AG09319 (cell line): ENCODE measurements around the gene SRGAP3.

ENCODE experiments used
- DNase-seq: peaks from one replicate; pipeline ENCODE4 v3.0.0-alpha.2; 2010; ENCODE audit warnings: low read depth; ENCODE audit errors: extremely low read depth
- TF ChIP-seq, protein P1 (sequence below): IDR thresholded peaks from 2 replicates; pipeline ENCODE4 v1.5.1; 2011; ENCODE audit warnings: low read depth, mild to moderate bottlenecking, inconsistent platforms, low read length, moderate library complexity

SRGAP3 gene

DNA sequence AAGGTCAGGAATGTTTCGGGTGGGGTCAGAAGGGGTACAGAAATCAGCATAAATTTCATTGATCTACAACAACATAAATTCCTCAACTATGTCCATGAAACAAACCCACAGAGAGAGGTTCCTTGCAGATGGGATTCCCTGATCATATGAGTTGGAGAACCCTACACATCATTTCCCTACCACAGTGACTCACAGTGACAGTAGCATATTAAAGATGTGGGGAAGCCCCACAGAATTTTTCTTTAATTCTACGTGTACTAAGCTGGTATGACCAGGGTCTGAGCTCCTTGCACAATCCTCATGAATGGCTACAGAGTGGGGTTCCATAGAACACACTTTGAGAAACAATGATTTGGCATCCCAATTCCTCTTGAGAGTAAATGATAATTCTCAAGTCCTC lies 169.3 kb downstream of the SRGAP3 start:
- no peak for DNase-seq
- TF ChIP-seq, protein P1, sequence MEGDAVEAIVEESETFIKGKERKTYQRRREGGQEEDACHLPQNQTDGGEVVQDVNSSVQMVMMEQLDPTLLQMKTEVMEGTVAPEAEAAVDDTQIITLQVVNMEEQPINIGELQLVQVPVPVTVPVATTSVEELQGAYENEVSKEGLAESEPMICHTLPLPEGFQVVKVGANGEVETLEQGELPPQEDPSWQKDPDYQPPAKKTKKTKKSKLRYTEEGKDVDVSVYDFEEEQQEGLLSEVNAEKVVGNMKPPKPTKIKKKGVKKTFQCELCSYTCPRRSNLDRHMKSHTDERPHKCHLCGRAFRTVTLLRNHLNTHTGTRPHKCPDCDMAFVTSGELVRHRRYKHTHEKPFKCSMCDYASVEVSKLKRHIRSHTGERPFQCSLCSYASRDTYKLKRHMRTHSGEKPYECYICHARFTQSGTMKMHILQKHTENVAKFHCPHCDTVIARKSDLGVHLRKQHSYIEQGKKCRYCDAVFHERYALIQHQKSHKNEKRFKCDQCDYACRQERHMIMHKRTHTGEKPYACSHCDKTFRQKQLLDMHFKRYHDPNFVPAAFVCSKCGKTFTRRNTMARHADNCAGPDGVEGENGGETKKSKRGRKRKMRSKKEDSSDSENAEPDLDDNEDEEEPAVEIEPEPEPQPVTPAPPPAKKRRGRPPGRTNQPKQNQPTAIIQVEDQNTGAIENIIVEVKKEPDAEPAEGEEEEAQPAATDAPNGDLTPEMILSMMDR = no peak

DNA sequence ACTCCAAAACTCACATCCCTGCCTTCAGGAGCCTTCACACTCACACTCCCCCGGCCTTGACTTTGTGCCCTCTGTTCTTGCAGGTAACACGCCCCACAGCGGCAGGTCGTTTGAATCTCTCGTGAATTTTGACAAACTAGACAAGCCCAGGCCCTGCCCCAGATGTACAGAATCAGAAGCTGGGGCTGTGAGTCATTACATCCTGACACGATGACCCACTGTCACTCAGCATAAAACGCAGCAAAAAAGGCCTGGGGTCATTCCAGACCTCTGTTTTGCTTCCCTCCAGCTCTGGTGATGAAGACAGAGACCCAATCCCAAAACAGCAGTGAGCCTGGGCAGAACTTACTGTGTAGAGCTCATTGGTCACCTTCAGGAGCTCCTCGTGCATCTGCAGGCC lies 169.8 kb downstream of the SRGAP3 start:
- TF ChIP-seq, protein P1 = no peak
- DNase-seq = no peak

DNA sequence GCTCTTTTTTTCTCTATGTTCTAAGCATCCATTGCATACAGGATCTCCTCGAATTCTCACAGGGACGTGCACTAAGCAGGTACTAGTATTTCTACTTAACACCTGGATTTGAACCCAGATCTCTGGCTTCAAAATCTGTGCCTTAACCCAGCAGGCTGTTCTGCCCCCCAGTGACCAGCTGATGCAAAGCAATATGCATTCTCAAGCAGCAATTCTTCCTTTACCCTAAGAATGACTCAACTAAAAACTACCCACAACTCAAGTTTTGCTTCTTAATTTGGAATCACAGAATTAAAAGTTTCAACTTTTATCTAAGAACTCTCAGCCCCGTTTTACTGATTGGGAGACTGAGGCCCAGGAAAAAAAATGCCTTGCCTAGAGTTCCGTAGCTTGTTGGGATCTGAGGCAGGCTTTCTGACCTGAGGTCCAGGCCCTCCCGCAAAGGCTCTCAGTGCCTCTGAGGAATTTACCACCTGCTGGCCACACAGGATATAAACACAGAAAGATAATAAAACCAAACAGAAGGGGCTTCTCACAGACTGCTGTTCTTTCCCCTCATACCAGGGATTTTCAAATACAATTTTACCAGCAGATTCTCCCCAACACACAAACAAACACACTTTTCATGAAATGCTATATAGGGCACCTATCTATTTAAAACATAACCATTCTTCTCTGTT lies 170.7 kb downstream of the SRGAP3 start:
- DNase-seq = no peak
- TF ChIP-seq, protein P1 = no peak

DNA sequence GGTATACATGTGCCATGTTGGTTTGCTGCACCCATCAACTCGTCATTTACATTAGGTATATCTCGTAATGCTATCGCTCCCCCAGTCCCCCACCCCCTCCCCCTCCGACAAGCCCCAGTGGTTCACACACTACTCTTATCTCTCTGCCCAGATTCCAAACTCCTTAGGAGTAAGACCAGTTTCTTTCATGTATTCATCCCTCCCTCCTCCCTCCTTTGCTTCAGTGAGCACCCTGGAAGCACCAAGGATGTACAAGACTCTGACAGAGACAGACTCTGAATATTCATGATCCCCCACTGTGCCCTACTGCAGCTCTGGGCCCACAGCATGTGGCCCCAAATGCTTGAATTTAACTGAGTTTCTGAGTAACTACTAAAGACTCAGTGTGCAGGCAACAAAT lies 172.4 kb downstream of the SRGAP3 start:
- TF ChIP-seq, protein P1 = no peak
- DNase-seq = no peak

DNA sequence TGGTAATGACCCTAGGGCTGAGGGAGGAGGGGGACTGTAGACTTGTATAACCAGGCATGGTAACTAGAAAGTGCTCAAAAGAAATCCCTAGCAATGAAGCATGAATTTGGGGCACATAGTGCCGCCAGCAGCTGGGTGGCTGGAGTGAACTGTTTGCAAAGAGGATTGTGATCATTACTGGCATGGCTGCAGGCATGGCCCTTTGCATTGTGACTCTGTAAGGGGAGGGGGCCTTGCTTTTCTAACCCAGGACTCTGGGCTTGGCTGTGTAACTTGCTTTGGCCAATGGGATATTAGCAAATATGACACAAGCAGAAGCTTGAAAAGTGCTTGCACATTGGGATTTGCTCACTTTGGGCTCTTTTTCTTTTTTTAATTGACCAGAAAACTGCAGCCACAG lies 173.7 kb downstream of the SRGAP3 start:
- no peak for DNase-seq
- TF ChIP-seq, protein P1 = no peak

DNA sequence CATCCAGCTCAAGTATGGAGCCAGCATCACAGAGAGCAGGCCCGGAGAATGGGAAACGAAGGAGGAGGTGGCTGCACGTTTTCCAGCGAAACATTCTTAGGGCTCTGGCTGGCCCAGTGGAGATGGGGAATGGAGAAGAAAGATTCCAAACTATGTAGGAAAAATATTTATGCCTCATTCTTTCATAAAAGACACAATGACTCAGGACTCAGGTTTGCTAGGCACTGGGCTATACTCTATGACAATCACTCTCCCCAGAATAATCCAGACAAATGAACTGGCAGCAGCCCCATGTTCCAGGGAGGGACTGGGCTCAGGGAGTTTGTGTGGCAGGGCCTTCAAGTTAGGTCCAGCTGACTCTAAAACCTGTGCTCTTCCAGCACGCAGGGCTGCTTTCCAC lies 175.4 kb downstream of the SRGAP3 start:
- TF ChIP-seq, protein P1 = no peak
- DNase-seq = no peak

DNA sequence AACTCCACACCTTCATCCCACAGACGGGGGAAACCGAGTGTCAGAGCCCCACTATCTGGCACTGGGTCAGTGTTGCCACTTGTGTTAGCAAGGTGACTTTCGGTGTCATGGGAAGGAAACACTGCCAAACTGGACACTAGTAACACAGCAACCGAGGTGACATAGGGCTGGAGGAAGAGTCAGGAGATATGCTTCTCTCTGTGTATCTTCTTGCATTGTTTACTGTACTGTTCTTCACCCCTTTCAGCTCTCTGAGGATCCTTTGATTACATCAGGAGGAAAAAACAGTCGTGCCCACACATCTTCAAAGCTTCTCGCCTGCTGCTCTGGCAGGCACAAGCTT lies 176.8 kb downstream of the SRGAP3 start:
- TF ChIP-seq, protein P1 = no peak
- DNase-seq = no peak
